HL-60/S4 (cell line): ENCODE data around the gene SEM1.
"Not testable (repeated sequence)": the region's sequence is repeated elsewhere in the genome, so short reads cannot be mapped to it uniquely, and the experiment has no call there.

Experiments used
- in situ Hi-C: fragments of 300-500 bp; cut with MboI; formaldehyde crosslinking; loops from 2 replicates; pipeline ENCODE4 v1.14.3; 2022; ENCODE audit warnings: low sequenced_read_pairs

The SEM1 gene

GRCh38 chr7:96707901-96708774, 1.5 kb downstream of the SEM1 start:
- in situ Hi-C loops: no loop called here

- in situ Hi-C loops: no loop called here
Measured at GRCh38 chr7:96701258-96701657, 8.4 kb downstream of the SEM1 start.

GRCh38 chr7:96700516-96700915, 9.1 kb downstream of the SEM1 start:
- in situ Hi-C loops: no loop called here

GRCh38 chr7:96699219-96699871, 10.3 kb downstream of the SEM1 start:
- in situ Hi-C loops: no loop called here

GRCh38 chr7:96698449-96698848, 11.2 kb downstream of the SEM1 start:
- in situ Hi-C loops: not testable (repeated sequence)

GRCh38 chr7:96697822-96698221, 11.8 kb downstream of the SEM1 start:
- in situ Hi-C loops: no loop called here

GRCh38 chr7:96695581-96695980, 14.1 kb downstream of the SEM1 start:
- in situ Hi-C loops: no loop called here

- in situ Hi-C loops: no loop called here
Measured at GRCh38 chr7:96694082-96694481, 15.6 kb downstream of the SEM1 start.

- in situ Hi-C loops: no loop called here
Measured at GRCh38 chr7:96691702-96692101, 17.9 kb downstream of the SEM1 start.

GRCh38 chr7:96689414-96689813, 20.2 kb downstream of the SEM1 start:
- in situ Hi-C loops: no loop called here

- in situ Hi-C loops: no loop called here
Measured at GRCh38 chr7:96686305-96686704, 23.3 kb downstream of the SEM1 start.

- in situ Hi-C loops: no loop called here
Measured at GRCh38 chr7:96685755-96686154, 23.9 kb downstream of the SEM1 start.

- in situ Hi-C loops: no loop called here
Measured at GRCh38 chr7:96685353-96685752, 24.3 kb downstream of the SEM1 start.

GRCh38 chr7:96679886-96680285, 29.8 kb downstream of the SEM1 start:
- in situ Hi-C loops: no loop called here

- in situ Hi-C loops: no loop called here
Measured at GRCh38 chr7:96676919-96677318, 32.7 kb downstream of the SEM1 start.

GRCh38 chr7:96675548-96675947, 34.1 kb downstream of the SEM1 start:
- in situ Hi-C loops: no loop called here

- in situ Hi-C loops: no loop called here
Measured at GRCh38 chr7:96674565-96674964, 35.1 kb downstream of the SEM1 start.

GRCh38 chr7:96671854-96672253, 37.8 kb downstream of the SEM1 start:
- in situ Hi-C loops: no loop called here

GRCh38 chr7:96670338-96671289, 39.0 kb downstream of the SEM1 start:
- in situ Hi-C loops: no loop called here

GRCh38 chr7:96669812-96670211, 39.8 kb downstream of the SEM1 start:
- in situ Hi-C loops: no loop called here

GRCh38 chr7:96667026-96667425, 42.6 kb downstream of the SEM1 start:
- in situ Hi-C loops: no loop called here
